Testis (tissue), 3 donors: ENCODE data around the gene OR4D1. TPM values are rescaled to one million over a fixed set of nuclear protein-coding genes. Genes with fewer than 3 reads are reported as not detected.
"Not testable (repeated sequence)": the region's sequence is repeated elsewhere in the genome, so short reads cannot be mapped to it uniquely, and the experiment has no call there.

Experiments used
- DNase-seq: peaks from one replicate; pipeline ENCODE4 v3.0.0-alpha.2; 2019
- H3K27ac ChIP-seq, 2 donors: fragments of 200-600 bp; sonication (generic); one replicate each; pipeline ENCODE4 v1.5.1; 2019
- H3K27me3 ChIP-seq: fragments of 200-600 bp; sonication (generic); one replicate; pipeline ENCODE4 v1.5.1; 2019
- H3K36me3 ChIP-seq: fragments of 200-600 bp; sonication (generic); one replicate; pipeline ENCODE4 v1.5.1; 2017; ENCODE audit warnings: low read depth; ENCODE audit errors: missing control alignments
- H3K4me1 ChIP-seq: fragments of 200-600 bp; sonication (generic); one replicate; pipeline ENCODE4 v1.5.1; 2019
- H3K4me3 ChIP-seq, 2 donors: fragments of 200-600 bp; sonication (generic); one replicate each; pipeline ENCODE4 v1.5.1; 2017 to 2019
- H3K9me3 ChIP-seq: fragments of 200-600 bp; sonication (generic); one replicate; pipeline ENCODE4 v1.5.1; 2017
- POLR2A ChIP-seq: fragments of 450-650 bp; IDR thresholded peaks from one replicate; pipeline ENCODE4 v1.6.1; 2017; ENCODE audit warnings: antibody characterized with exemption, mild to moderate bottlenecking, moderate library complexity
- WGBS, 2 donors: methylation state at CpG; one replicate each; pipeline ENCODE4 v1.1.5; 2018; 5-methylcytosine and 5-hydroxymethylcytosine counted together
- intact Hi-C: fragments of 100-400 bp; cut with DNase I; formaldehyde crosslinking; loops from one replicate; pipeline ENCODE4 v1.15.1; 2023; ENCODE audit warnings: low total_unique reads
- polyA plus RNA-seq: library from polyadenylated mRNA; stranded (reverse); fragments of 350-450 nt; fragmentation: Illumina TruSeq; extraction: RNeasy Lipid Tissue Mini Kit (QIAGEN cat#74804); gene quantifications from one replicate; pipeline ENCODE4 v1.2.3, GENCODE V29; 2014; ENCODE audit warnings: low read depth, low replicate concordance; ENCODE audit not compliant: insufficient read depth
- total RNA-seq, 2 donors: library from RNA; depleted of rRNA; stranded (reverse); fragments of >200 nt; gene quantifications; one replicate each; pipeline ENCODE4 v1.2.3, GENCODE V29; 2016
- TF ChIP-seq, protein P1 (sequence below), 3 experiments: fragments of 450-650 bp in 2 of 3; fragments of 200-600 bp in 1 of 3; sonication (generic) in 1 of 3; IDR thresholded peaks; one replicate each; pipeline ENCODE4 v1.5.1; 2016 to 2019; ENCODE audit warnings: antibody characterized with exemption in 3 of 3, mild to moderate bottlenecking in 2 of 3, moderate library complexity in 1 of 3

The OR4D1 gene
- total and polyA plus RNA-seq, 3 donors from 2014 or later: 0.06 to 0.39 (median 0.18) TPM

DNA sequence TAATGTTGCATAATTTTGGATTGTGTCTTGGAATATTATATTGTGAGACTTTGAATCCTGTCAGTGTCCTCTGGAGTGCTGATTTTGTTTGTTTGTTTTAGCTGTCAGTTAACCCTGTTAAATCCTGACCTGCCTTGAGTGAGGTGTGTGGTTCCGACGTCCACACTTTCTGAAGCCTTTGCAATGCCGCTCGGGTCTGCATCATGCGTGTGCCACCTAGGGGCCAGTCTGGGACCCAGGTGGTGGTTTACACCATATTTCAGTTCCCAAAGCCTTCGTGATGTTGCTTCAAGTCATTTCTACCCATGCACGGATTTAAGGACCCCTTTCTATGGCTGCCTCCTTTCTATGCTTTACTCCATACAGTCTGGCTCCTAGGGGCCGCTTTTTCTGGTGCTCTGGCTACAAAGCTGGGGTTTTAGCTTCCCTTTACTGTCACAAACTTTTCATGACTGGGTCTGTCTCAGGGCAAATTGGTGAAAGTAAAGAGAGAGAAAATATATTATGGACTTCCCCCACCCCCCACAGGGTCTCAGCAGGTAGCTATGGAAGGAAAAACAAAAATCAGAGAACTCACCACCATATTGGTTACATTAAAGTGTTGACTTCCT, 11.4 kb upstream of the OR4D1 start:
- Histone ChIP-seq H3K4me3 (no peak overlapping the region), H3K36me3 (no peaks in the 10 kb centered on the region), H3K9me3 (no peaks in the 10 kb centered on the region), H3K4me1 (no peaks in the 10 kb centered on the region), H3K27ac (no peak overlapping the region), H3K27me3 (no peaks in the 10 kb centered on the region)
- no peak for DNase-seq
- intact Hi-C loops: no loop called here
- 30 to 46% methylated on average over 8 of the region's 8 CpGs for WGBS, 2 donors
- TF ChIP-seq, protein P1, sequence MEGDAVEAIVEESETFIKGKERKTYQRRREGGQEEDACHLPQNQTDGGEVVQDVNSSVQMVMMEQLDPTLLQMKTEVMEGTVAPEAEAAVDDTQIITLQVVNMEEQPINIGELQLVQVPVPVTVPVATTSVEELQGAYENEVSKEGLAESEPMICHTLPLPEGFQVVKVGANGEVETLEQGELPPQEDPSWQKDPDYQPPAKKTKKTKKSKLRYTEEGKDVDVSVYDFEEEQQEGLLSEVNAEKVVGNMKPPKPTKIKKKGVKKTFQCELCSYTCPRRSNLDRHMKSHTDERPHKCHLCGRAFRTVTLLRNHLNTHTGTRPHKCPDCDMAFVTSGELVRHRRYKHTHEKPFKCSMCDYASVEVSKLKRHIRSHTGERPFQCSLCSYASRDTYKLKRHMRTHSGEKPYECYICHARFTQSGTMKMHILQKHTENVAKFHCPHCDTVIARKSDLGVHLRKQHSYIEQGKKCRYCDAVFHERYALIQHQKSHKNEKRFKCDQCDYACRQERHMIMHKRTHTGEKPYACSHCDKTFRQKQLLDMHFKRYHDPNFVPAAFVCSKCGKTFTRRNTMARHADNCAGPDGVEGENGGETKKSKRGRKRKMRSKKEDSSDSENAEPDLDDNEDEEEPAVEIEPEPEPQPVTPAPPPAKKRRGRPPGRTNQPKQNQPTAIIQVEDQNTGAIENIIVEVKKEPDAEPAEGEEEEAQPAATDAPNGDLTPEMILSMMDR (IDR thresholded peaks at IDR 0.05): no peak
- no peak for TF ChIP-seq POLR2A

- no peak overlapping the region for H3K27ac ChIP-seq
- WGBS, 2 donors: 63 to 70% methylated on average over 5 of the region's 5 CpGs
- H3K36me3 ChIP-seq: no peaks in the 10 kb centered on the region
- no peaks in the 10 kb centered on the region for H3K27me3 ChIP-seq
- no peaks in the 10 kb centered on the region for H3K4me1 ChIP-seq
- DNase-seq: no peak
- TF ChIP-seq, protein P1 (IDR thresholded peaks at IDR 0.05): no peak
- TF ChIP-seq POLR2A: no peak
- H3K4me3 ChIP-seq: no peak overlapping the region
- intact Hi-C loops: no loop called here
- no peaks in the 10 kb centered on the region for H3K9me3 ChIP-seq
Measured at GRCh38 chr17:58141505-58141904, 6.7 kb upstream of the OR4D1 start.

DNA sequence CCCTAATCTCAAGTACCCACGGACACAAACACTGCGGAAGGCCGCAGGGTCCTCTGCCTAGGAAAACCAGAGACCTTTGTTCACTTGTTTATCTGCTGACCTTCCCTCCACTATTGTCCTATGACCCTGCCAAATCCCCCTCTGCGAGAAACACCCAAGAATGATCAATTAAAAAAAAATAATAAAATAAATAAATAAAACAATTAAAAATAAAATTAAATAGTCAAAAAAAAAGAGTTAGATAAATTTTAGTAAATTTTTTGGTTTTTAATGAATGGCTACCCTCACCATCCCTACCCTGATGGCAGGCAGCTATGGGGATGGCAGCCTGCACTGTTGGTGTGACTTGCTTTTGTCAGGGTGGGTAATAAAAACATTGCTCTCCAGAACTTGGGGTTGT, 4.8 kb upstream of the OR4D1 start:
- H3K4me1 ChIP-seq, H3K27ac ChIP-seq, H3K9me3 ChIP-seq, H3K36me3 ChIP-seq, DNase-seq, H3K27me3 ChIP-seq, H3K4me3 ChIP-seq, intact Hi-C loops: not testable (repeated sequence)
- 79 to 84% methylated on average over 4 of the region's 4 CpGs for WGBS, 2 donors

GRCh38 chr17:58144801-58145200, 3.4 kb upstream of the OR4D1 start:
- TF ChIP-seq POLR2A: no peak
- TF ChIP-seq, protein P1 (IDR thresholded peaks at IDR 0.05): no peak
- H3K4me3 ChIP-seq: no peak overlapping the region
- no peaks in the 10 kb centered on the region for H3K36me3 ChIP-seq
- WGBS, 2 donors: 83 to 84% methylated on average over 1 of the region's 1 CpG
- H3K9me3 ChIP-seq: no peaks in the 10 kb centered on the region
- no peaks in the 10 kb centered on the region for H3K27me3 ChIP-seq
- intact Hi-C loops: no loop called here
- H3K27ac ChIP-seq: no peak overlapping the region
- H3K4me1 ChIP-seq: no peaks in the 10 kb centered on the region
- DNase-seq: no peak

DNA sequence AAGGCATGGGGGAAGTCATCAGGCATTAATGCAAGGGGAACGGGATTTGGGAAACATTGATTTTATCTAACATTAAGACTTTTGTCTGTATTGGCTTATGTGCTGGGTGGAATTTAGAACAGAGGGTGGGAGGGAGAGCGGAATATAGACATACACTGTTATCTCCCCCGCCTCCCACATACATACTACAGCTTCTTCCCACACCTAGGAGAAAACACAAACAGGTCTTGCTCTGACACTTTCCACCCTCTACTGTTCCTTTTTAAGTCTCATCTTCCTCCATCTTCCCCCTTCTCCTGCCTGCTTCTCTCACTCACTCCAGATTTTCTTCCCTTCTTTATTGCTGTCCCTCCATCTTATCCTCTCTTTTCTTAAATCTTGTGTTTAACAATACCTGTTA, 425 bp downstream of the OR4D1 start:
- no peak overlapping the region for H3K4me3 ChIP-seq
- intact Hi-C loops: no loop called here
- 61 to 74% methylated on average over 3 of the region's 3 CpGs for WGBS, 2 donors
- H3K27me3 ChIP-seq: no peaks in the 10 kb centered on the region
- no peak overlapping the region for H3K27ac ChIP-seq
- TF ChIP-seq, protein P1 (IDR thresholded peaks at IDR 0.05): no peak
- TF ChIP-seq POLR2A: no peak
- H3K4me1 ChIP-seq: no peaks in the 10 kb centered on the region
- H3K9me3 ChIP-seq: no peaks in the 10 kb centered on the region
- no peak for DNase-seq
- H3K36me3 ChIP-seq: no peaks in the 10 kb centered on the region
